Dedifferentiated amniotic fluid mesenchymal stem cell (primary cell): ENCODE measurements around the gene PGF.

Experiments
- DNase-seq: peaks from one replicate; pipeline ENCODE4 v3.0.0-alpha.2; 2016; ENCODE audit errors: extremely low spot score

PGF gene

GRCh38 chr14:74919421-74920165 lies 35.8 kb downstream of the PGF start:
- DNase-seq: no peak

- no peak for DNase-seq
These were observed 37.0 kb downstream of the PGF start for GRCh38 chr14:74918380-74918779.

GRCh38 chr14:74917646-74918081 lies 37.7 kb downstream of the PGF start:
- no peak for DNase-seq

- no peak for DNase-seq
These were observed 38.2 kb downstream of the PGF start for GRCh38 chr14:74917178-74917543.

GRCh38 chr14:74915826-74916225 lies 39.6 kb downstream of the PGF start:
- no peak for DNase-seq

GRCh38 chr14:74915426-74915825 lies 40.0 kb downstream of the PGF start:
- no peak for DNase-seq

GRCh38 chr14:74913986-74914573 lies 41.3 kb downstream of the PGF start:
- peak; percentile 86 for DNase-seq

- DNase-seq: no peak
These were observed 41.9 kb downstream of the PGF start for GRCh38 chr14:74913393-74913910.

- no peak for DNase-seq
These were observed 42.6 kb downstream of the PGF start for GRCh38 chr14:74912801-74913200.

GRCh38 chr14:74912111-74912510 lies 43.3 kb downstream of the PGF start:
- no peak for DNase-seq

GRCh38 chr14:74911704-74912103 lies 43.7 kb downstream of the PGF start:
- no peak for DNase-seq

- DNase-seq: no peak
These were observed 44.2 kb downstream of the PGF start for GRCh38 chr14:74911221-74911620.

- DNase-seq: no peak
These were observed 44.8 kb downstream of the PGF start for GRCh38 chr14:74910556-74910955.

GRCh38 chr14:74909911-74910310 lies 45.5 kb downstream of the PGF start:
- no peak for DNase-seq

GRCh38 chr14:74909501-74909900 lies 45.9 kb downstream of the PGF start:
- DNase-seq: no peak

- no peak for DNase-seq
These were observed 46.5 kb downstream of the PGF start for GRCh38 chr14:74908861-74909341.

GRCh38 chr14:74907744-74908143 lies 47.7 kb downstream of the PGF start:
- no peak for DNase-seq

GRCh38 chr14:74906925-74907521 lies 48.4 kb downstream of the PGF start:
- DNase-seq: no peak

GRCh38 chr14:74905595-74906142 lies 49.7 kb downstream of the PGF start:
- peak; percentile 31 for DNase-seq

GRCh38 chr14:74904635-74905503 lies 50.5 kb downstream of the PGF start:
- no peak for DNase-seq

- DNase-seq: no peak
These were observed 52.3 kb downstream of the PGF start for GRCh38 chr14:74902941-74903705.
